Glomerular visceral epithelial cell (primary cell): ENCODE results near the gene PILRB.

ENCODE experiments used
- DNase-seq: peaks from one replicate; pipeline ENCODE4 v3.0.0-alpha.2; 2016; ENCODE audit errors: extremely low spot score

Gene PILRB

GRCh38 chr7:100407285-100408180 lies 49.6 kb downstream of the PILRB start:
- DNase-seq, result peak; percentile 64

- DNase-seq, result no peak
Observed at GRCh38 chr7:100411101-100411500, 53.2 kb downstream of the PILRB start.

- DNase-seq, result no peak
Observed at GRCh38 chr7:100413346-100413745, 55.4 kb downstream of the PILRB start.

- no peak for DNase-seq
Observed at GRCh38 chr7:100413889-100414288, 56.0 kb downstream of the PILRB start.

GRCh38 chr7:100415448-100415847 lies 57.5 kb downstream of the PILRB start:
- no peak for DNase-seq
